GM19463 (cell line): ENCODE measurements around the gene ATP2B2.

ENCODE experiments used
- ATAC-seq: cut with Tn5 transposase; IDR thresholded peaks from one replicate; pipeline ENCODE4 v1.9.1; 2021; ENCODE audit warnings: mild to moderate bottlenecking, moderate library complexity; ENCODE audit not compliant: unreplicated experiment

ATP2B2 gene

DNA sequence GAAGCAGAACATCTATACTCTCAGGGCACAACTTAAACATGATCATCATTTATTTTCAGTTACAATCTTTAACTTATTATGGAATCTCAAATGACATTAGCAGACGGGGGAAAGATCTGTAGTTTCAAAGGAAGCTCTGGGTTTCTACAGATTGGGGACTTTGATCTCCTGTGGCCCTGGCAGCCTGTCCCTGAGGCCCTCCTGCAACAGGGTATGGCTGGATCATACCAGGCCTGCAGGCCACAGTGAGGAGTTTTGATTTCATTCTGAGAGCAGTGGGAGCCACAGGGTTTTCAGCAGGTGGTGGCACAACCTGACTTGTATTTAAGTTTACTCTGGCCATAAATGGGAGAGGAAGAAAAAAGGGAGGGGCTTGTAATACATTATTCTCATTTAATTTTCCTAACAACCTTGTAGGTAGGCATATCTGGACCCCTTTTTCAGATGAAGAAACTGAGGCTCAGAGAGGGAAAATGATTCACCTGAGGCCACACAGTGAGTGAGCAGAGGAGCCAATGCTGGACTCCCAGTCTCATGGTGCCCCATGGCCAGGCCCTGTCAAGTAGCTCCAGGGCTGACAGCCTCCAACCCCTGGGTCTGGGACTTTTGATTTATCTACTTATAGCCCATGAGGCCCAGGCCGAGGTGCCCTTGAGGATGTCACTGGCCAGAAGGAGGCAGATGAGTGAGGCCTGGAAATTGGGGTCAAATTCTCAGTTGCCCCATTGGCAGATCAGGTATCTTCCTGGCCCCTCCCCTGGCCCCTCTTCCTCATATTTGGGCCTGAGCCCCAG, 71.0 kb downstream of the ATP2B2 start:
- ATAC-seq = no peak

- no peak for ATAC-seq
These were observed 72.5 kb downstream of the ATP2B2 start for GRCh38 chr3:10432931-10433330.

DNA sequence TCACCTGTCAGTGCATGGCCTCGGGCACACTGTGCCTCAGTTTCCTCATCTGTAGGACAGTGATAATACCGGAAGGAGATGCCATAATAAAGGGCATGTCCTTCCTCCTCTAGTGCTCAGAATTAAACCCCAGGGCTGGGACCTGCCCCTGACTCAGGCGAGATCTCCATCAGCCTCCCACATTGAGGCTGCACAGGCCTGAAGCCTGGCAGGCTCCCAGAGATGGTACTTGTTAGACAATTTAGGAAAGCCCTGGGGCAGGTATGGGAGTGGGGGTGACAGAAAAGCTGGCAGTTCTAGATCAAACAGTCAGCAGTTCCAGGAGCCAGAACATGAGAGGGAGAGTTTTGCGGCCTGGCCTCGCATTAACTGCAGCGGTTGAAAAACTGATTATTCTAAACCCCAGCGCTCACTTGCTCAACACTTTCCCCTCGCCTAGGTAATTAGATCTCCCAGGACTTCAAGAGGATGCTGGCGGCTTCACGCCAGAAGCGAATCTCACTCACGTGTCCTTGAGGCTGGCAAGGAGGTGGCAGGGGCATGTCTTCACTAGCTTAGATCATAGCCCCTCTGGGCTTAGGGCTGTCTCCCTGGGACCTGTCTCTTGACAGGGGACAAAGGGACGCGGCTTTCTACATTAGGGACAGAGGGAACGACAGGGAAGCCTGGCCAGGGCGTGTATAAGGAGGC, 73.1 kb downstream of the ATP2B2 start:
- ATAC-seq = no peak

- ATAC-seq = no peak
These were observed 74.6 kb downstream of the ATP2B2 start for GRCh38 chr3:10430805-10431204.

- no peak for ATAC-seq
These were observed 76.8 kb downstream of the ATP2B2 start for GRCh38 chr3:10428406-10429091.

DNA sequence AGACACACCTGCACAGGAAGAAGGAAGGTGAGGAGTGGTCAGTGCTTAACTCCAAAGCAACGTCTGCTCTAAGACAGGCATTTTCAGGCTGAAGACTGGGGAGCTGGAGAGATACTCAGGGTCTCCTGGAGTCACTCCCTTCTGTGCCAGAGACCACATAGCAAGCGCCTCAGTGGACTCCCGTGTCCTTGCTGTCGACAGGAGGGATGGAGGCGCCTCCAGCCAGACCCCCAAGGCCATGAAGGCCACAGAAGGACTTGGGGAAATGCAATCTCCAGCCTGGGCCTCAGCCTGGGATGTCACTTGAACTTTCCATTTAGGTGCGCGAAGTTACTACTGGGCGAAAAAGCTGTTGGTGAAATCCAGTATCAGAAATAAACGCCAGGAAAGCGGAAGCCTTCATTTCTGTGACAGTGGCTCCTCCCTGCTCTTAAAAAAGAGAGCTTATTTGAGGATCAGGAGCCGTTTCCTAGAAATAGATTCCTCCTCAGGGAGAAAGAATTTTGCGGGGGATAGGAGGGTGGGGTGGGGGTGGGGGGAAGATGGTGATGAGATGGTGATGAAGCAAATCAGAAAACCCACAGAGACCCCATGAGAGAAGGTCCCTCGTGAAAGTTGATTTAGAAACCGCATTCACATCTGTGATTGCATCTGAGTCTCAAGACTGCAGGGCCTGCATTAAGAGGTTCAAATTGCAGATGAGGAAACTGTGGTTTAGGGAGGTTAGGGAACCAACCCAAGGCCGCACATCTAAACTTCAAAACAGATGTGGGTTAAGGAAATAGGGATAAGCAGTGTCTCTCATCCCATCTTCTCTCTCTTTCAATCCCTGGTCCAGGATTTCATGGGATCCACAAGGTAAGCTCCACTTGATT, 78.8 kb downstream of the ATP2B2 start:
- no peak for ATAC-seq

- ATAC-seq = no peak
These were observed 82.1 kb downstream of the ATP2B2 start for GRCh38 chr3:10423171-10423882.

DNA sequence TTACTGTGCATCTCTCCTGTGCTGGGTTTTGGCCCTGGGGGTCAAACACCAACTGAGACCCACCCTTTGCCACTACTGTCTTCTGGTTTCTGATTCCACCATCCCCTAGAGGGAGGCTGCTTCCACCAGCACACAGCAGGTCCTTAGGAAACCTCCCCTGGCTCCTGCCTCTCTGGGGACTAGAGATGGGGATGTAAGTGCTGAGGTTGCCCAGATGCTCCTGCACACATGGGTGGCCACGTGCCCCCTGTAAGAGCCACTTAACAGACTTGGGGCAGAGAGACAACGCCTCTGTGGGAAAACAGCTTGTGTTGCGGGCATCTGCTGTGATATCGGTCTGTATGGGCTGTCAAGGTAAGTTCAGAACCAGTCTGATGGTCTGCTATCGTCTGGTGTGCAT, 83.4 kb downstream of the ATP2B2 start:
- ATAC-seq = no peak

DNA sequence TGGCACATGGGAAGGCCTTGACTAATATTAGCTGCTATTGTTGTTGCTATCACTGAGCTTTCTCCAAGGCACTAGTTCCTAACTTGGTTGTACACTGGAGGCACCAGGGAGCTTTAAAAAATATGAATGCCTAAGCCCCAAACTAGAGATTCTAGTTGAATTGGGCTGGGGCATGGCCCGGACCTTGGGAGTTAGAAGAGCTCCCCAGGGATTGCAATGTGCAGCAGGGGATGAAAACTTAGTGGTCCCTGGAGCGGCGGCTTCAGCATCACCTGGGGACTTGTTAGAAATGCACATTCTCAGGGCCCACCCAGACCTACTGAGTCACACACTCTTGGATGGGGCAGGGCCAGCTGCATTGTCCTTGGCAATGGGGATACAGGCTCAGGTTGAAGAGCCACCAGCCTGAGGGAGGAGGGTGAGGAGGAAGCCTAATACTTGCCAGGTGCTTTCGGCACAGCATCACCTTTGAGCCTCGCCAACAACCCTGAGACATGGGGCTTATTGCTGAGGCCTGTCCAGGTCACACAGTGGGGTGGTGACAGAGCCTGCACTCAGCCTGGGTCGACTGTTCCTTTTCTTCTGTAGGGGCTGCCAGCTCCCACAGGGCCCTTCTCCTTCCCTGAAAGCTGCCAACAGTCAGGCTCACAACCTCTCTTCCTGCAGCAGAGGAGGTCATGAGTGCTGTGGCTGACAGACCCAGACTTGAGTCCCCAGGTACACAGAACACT, 84.5 kb downstream of the ATP2B2 start:
- ATAC-seq = no peak

DNA sequence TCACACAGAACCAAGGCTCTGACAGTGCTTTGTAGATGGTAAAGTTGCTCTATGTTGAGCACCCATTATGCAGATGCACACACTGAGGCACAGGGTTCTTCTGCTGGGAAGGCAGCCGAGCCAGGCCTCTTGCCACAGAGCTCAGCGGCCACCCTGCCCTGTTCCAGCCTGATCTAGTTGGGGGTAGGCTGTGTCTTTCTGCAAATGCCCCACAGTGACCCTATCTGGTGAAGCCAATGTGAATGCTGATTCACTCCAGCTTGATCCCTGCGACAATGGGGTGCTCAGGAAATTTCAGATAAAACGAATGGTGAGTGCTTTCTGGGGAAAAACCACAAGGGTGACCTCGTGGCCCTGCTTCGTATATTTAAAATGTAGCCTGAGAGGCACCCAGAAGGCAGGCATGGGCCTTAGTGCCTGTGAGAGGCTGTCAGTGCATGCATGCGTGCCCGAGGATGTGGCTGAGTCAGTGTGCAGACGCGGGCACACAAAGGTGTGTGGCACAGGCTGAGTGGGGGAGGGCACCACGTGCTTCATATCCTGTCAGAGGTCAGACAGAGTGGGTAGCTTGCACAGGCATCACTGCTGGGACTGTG, 85.7 kb downstream of the ATP2B2 start:
- no peak for ATAC-seq

DNA sequence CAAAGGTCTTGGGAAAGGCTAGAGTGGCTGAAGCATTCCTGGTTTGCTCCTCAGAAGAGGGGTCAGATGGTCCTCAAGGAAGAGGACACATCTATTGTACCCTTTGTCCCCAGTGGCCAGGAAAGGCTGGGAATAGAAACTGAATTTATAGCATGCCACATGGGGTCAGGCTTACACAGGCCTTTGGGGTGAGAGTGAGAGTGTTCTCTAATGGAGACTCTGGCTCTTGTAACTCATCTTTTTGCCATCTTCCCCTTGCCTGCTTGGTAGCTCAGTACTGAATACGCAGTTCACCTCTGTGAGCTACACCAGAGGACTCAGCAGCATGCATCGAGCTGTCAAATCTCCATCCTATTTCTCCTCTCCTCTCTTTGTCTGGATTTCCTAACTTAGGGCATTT, 87.5 kb downstream of the ATP2B2 start:
- no peak for ATAC-seq

- ATAC-seq = no peak
These were observed 88.6 kb downstream of the ATP2B2 start for GRCh38 chr3:10416730-10417300.

- no peak for ATAC-seq
These were observed 92.3 kb downstream of the ATP2B2 start for GRCh38 chr3:10413041-10413440.

- no peak for ATAC-seq
These were observed 93.6 kb downstream of the ATP2B2 start for GRCh38 chr3:10411598-10412332.

DNA sequence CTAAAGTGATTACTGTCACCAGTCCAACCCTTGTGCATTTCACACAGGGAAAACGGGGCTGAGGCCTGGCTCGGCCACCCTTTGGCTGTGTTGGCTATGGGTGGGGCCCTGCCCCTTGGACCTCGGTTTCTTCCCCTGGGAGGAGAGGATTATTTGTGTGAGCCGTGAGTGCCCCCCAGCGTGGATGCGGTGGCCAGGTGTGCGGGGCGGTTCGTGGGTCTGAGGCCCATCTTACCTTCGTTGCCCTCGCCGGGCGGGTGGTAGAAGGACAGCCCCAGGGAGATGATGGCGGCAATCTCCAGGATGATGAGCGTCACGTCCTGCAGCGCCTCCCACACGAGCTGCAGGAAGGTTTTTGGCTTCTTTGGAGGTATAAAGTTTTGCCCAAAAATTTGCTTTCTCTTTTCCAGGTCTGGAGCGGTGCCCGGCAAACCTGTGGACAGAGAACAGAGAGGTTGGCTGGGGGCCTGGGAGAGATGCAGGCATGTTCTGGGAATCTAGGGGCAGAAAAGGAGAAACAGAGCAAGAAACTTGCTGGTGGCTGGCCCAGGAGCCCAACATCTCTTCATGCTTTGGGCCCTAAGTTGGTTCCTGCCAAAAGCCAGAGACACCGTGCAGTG, 94.9 kb downstream of the ATP2B2 start:
- ATAC-seq = no peak

DNA sequence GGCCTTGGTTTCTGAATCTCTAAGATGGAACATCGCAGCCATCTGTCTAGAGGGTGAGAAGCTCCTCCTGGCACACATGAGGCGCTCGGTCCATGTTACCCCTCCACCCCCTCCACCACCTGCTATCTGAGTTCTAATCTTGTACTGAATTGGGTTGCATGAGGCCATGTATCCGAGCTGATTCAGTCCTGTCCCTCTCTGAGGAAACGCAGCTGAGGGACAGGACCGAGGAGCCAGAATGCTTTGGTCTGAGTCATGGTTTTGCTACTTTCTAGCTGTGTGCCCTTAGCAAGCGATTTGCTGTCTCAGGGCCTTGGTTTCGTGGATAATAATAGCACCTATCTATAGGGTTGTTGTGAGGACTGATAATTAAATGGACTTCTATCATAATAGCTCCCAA, 96.7 kb downstream of the ATP2B2 start:
- no peak for ATAC-seq

DNA sequence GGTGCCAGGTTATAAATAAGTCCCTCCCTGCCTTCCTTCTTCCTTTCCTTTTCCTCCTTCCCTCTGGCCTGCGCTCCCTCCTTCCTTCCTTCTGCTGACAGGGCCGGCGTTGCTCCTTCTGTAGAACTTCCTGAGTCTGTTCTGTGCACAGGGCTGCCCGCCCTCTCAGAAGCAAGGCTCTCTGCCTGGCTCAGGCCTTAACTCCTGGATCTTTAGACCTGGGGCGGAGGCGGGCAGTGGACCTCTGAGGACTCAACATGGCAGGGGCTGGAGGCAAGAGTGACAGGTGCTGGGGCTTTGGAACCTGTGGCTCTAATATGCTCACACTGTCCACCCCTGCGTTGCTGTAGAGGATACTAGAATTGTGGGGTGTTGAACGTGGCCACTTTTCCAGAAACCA, 98.0 kb downstream of the ATP2B2 start:
- no peak for ATAC-seq

DNA sequence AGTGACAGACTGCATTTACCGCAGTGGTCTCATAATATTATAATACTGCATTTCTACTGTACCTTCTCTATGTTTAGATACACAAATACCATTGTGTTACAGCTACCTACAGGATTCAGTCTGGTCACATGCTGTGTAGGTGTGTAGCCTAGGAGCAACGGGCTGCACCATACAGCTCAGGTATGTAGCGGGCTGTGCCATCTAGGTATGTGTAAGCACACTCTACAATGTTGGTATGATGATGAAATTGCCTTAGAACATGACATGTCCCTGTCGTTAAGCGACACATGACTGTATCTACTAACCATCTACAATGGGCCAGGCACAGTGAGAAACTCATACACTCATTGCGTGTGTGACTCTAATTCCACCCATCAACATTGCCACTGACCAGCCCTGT, 99.0 kb downstream of the ATP2B2 start:
- ATAC-seq = no peak
